GM12878 (cell line): ENCODE measurements around the gene LEMD2. TPM values are rescaled to one million over a fixed set of nuclear protein-coding genes. Genes with fewer than 3 reads are reported as not detected.

Source experiments
- ATAC-seq: fragments of 200-7000 bp; cut with Tn5 transposase; 3 replicates; pipeline ENCODE4 v1.9.1; 2020; ENCODE audit warnings: mild to moderate bottlenecking, moderate library complexity
- BruUV-seq: library from RNA; stranded (reverse); fragments of 400-500 nt; replicated peaks from 2 replicates; lab custom pipeline; 2021; lab: Mats Ljungman, UMichigan
- CTCF ChIA-PET: fragments of 300-600 bp; sonication (Branson Sonifier 250); formaldehyde crosslinking; extraction: SDS; loops from one replicate; lab custom pipeline; 2021; ENCODE audit warnings: inconsistent platforms; lab: Yijun Ruan, JAX
- POLR2A ChIA-PET: fragments of 350-600 bp; formaldehyde crosslinking; extraction: SDS; loops from one replicate; lab custom pipeline; 2021; ENCODE audit warnings: inconsistent platforms; lab: Charles Lee
- RAD21 ChIA-PET: fragments of 300-600 bp; sonication (Branson Sonifier 250); formaldehyde crosslinking; loops from one replicate; lab custom pipeline; 2023; ENCODE audit warnings: antibody characterized with exemption; ENCODE audit not compliant: unreplicated experiment; lab: Charles Lee
- SMC1A ChIA-PET: fragments of 300-600 bp; sonication (Branson Sonifier 250); formaldehyde crosslinking; loops from one replicate; lab custom pipeline; 2023; ENCODE audit not compliant: unreplicated experiment, uncharacterized antibody; lab: Charles Lee
- DNase-seq: peaks from one replicate; pipeline ENCODE4 v3.0.0-alpha.2; 2011; ENCODE audit warnings: low read depth, low spot score
- FAIRE-seq: peaks from 3 replicates; lab custom pipeline; 2011; peaks lifted over from hg19 to GRCh38; lab: Jason Lieb, UNC
- H2AFZ ChIP-seq: 2 replicates; pipeline ENCODE4 v1.6.0; 2011; ENCODE audit warnings: low read depth, low read length, control low read depth; ENCODE audit not compliant: control insufficient read depth
- H3K27ac ChIP-seq: 2 replicates; pipeline ENCODE4 v1.5.1; 2011; ENCODE audit warnings: control low read depth; ENCODE audit not compliant: control insufficient read depth, insufficient read depth
- H3K27me3 ChIP-seq, 2 experiments: replicated peaks in 1 of 2; 2 replicates each; pipeline versions ENCODE4 v1.6.0 to v1.6.1; 2011; ENCODE audit warnings: low read length in 1 of 2; ENCODE audit not compliant: control insufficient read depth in 2 of 2, insufficient read depth in 2 of 2
- H3K36me3 ChIP-seq, 2 experiments: 2 replicates each; pipeline ENCODE4 v1.5.1; 2011; ENCODE audit warnings: low read length in 1 of 2; ENCODE audit not compliant: control insufficient read depth in 2 of 2, insufficient read depth in 2 of 2
- H3K4me1 ChIP-seq: 2 replicates; pipeline ENCODE4 v1.6.1; 2011; ENCODE audit warnings: mild to moderate bottlenecking, low read length, moderate library complexity, mixed read lengths; ENCODE audit not compliant: control insufficient read depth, insufficient read depth
- H3K4me2 ChIP-seq: 2 replicates; pipeline ENCODE4 v1.6.0; 2011; ENCODE audit warnings: control low read depth; ENCODE audit not compliant: control insufficient read depth, insufficient read depth
- H3K4me3 ChIP-seq: fragments of 200-600 bp; sonication (generic); 2 replicates; pipeline ENCODE4 v1.5.1; 2016
- H3K79me2 ChIP-seq: 2 replicates; pipeline ENCODE4 v1.6.0; 2011; ENCODE audit warnings: low read length; ENCODE audit not compliant: control insufficient read depth, insufficient read depth
- H3K9ac ChIP-seq: 2 replicates; pipeline ENCODE4 v1.8.0; 2011; ENCODE audit warnings: low read length, control low read depth, mixed read lengths; ENCODE audit not compliant: control insufficient read depth, insufficient read depth
- H3K9me3 ChIP-seq: replicated peaks from 3 replicates; pipeline ENCODE4 v1.5.1; 2011; ENCODE audit warnings: mild to moderate bottlenecking, low read length; ENCODE audit not compliant: control insufficient read depth, insufficient read depth
- H4K20me1 ChIP-seq: 2 replicates; pipeline ENCODE4 v1.6.0; 2011; ENCODE audit not compliant: control insufficient read depth, insufficient read depth
- BMI1 ChIP-seq: fragments of 450-650 bp; IDR thresholded peaks from 2 replicates; pipeline ENCODE4 v1.6.1; 2016; ENCODE audit warnings: mild to moderate bottlenecking, moderate library complexity, borderline replicate concordance
- CBX5 ChIP-seq: sonication (generic); IDR thresholded peaks from 2 replicates; pipeline ENCODE4 v1.6.1; 2016; ENCODE audit warnings: low read depth, moderate library complexity, mild to moderate bottlenecking, inconsistent platforms
- SP1 ChIP-seq: IDR thresholded peaks from one replicate; pipeline ENCODE4 v1.6.1; 2011; ENCODE audit warnings: low read depth, low read length
- ZBTB11 ChIP-seq: fragments of 450-650 bp; formaldehyde crosslinking; IDR thresholded peaks from 2 replicates; pipeline ENCODE4 v1.5.0; 2022; ENCODE audit warnings: mild to moderate bottlenecking, missing genetic modification characterization
- ZNF24 ChIP-seq: fragments of 450-650 bp; IDR thresholded peaks from 2 replicates; pipeline ENCODE4 v1.6.1; 2017; ENCODE audit warnings: antibody characterized with exemption, mild to moderate bottlenecking
- WGBS: methylation state at CpG from one replicate; pipeline ENCODE4 v1.1.6; 2016; ENCODE audit warnings: low lambda C conversion rate; ENCODE audit not compliant: insufficient replicate concordance, insufficient coverage; ENCODE audit errors: missing lambda C conversion rate; 5-methylcytosine and 5-hydroxymethylcytosine counted together
- in situ Hi-C: fragments of 300-500 bp; cut with MboI; formaldehyde crosslinking; loops from 9 replicates; pipeline ENCODE4 v1.14.3; 2018; ENCODE audit warnings: mixed read lengths
- intact Hi-C: fragments of 100-400 bp; cut with micrococcal nuclease; formaldehyde crosslinking; loops from one replicate; pipeline ENCODE4 v1.14.2; 2022; ENCODE audit not compliant: unreplicated experiment
- polyA plus RNA-seq, 11 experiments: library from polyadenylated mRNA; depleted of rRNA in 4 of 11; unstranded in 6 of 11; stranded (reverse) in 5 of 11; fragments of >200 nt; fragmentation: Nextera tagmentation in 4 of 11; fragmentation: Illumina TruSeq in 1 of 11; extraction: Ambion mirVana in 4 of 11; extraction: Trizol in 1 of 11; gene quantifications; 1 replicate in 1 of 11; 2 replicates in 10 of 11; pipeline versions ENCODE4 v1.2.1 to v1.2.3, GENCODE V29; 2011 to 2016; ENCODE audit warnings: inconsistent platforms in 2 of 11, missing spikeins in 2 of 11, low read depth in 1 of 11
- total RNA-seq, 4 experiments: library from RNA; depleted of rRNA in 3 of 4; stranded (reverse); fragments of >200 nt in 3 of 4; fragmentation: Illumina TruSeq in 1 of 4; extraction: Trizol in 1 of 4; gene quantifications; 2 replicates each; pipeline versions ENCODE4 v1.2.1 to v1.2.3, GENCODE V29; 2013 to 2021

Gene LEMD2
- total and polyA plus RNA-seq, 10 of the 15 experiments (the other 5 are each of a cell fraction or from before 2014, with no cell fraction given), result 0.45 to 47.1 (median 22.8) TPM

GRCh38 chr6:33779290-33779689, 9.6 kb downstream of the LEMD2 start:
- in situ Hi-C loops, result no loop called here
- H3K27ac ChIP-seq, result no peak overlapping the region
- H3K4me1 ChIP-seq, result no peaks in the 10 kb centered on the region
- DNase-seq (no peak), ATAC-seq (no peak)
- H3K9me3 ChIP-seq, result no peaks in the 10 kb centered on the region
- H3K4me2 ChIP-seq, result no peak overlapping the region
- SMC1A ChIA-PET, result no interaction called here
- BruUV-seq, result no TSS peak
- H3K9ac ChIP-seq, result no peak overlapping the region
- TF ChIP-seq SP1 (no peak), ZNF24 (no peak), BMI1 (no peak), CBX5 (no peak), ZBTB11 (CRISPR knock-in tag) (no peak)
- TF ChIP-seq, all 136 proteins: peak for 0
- H3K27me3 ChIP-seq, result no peaks in the 10 kb centered on the region
- H3K79me2 ChIP-seq, result no peaks in the 10 kb centered on the region
- ChIA-PET POLR2A (interaction anchor here (0.5 kb wide), 1 partner anchor 1053 kb away, joined by 3 read pairs; no protein-coding TSS in a partner anchor), CTCF (interaction anchor here (1.2 to 4.9 kb wide), 3 partner anchors 10 to 68 kb away, joined by 4 to 33 read pairs (median 4); partner anchors contain the start of gene UQCC2), RAD21 (no interaction called here)
- H3K36me3 ChIP-seq, result peaks cover 15 to 45% of the 10 kb centered on the region in 2 experiments
- H3K4me3 ChIP-seq, result no peak overlapping the region
- no peak for FAIRE-seq
- intact Hi-C loops, result no loop called here
- WGBS, result 80% methylated on average over 7 of the region's 7 CpGs
- H4K20me1 ChIP-seq, result no peaks in the 10 kb centered on the region
- H2AFZ ChIP-seq, result no peak overlapping the region
